ENCODE results near the gene DIS3L2.

The DIS3L2 gene

GRCh38 chr2:232184346-232184745 lies 222.8 kb downstream of the DIS3L2 start:
- no peak for DNase-seq (ENCODE audit: low spot score)

- DNase-seq (ENCODE audit: low spot score): no peak
Measured at GRCh38 chr2:232190796-232191195, 229.3 kb downstream of the DIS3L2 start.

GRCh38 chr2:232195487-232195886 lies 234.0 kb downstream of the DIS3L2 start:
- no peak for DNase-seq (ENCODE audit: low spot score)

- DNase-seq (ENCODE audit: low spot score): no peak
Measured at GRCh38 chr2:232196802-232197201, 235.3 kb downstream of the DIS3L2 start.

GRCh38 chr2:232200195-232200594 lies 238.7 kb downstream of the DIS3L2 start:
- no peak for DNase-seq (ENCODE audit: low spot score)

GRCh38 chr2:232203166-232203891 lies 241.8 kb downstream of the DIS3L2 start:
- no peak for DNase-seq (ENCODE audit: low spot score)

GRCh38 chr2:232203936-232204335 lies 242.4 kb downstream of the DIS3L2 start:
- DNase-seq (ENCODE audit: low spot score): no peak

GRCh38 chr2:232204457-232204931 lies 243.0 kb downstream of the DIS3L2 start:
- DNase-seq (ENCODE audit: low spot score): no peak

GRCh38 chr2:232207174-232207573 lies 245.7 kb downstream of the DIS3L2 start:
- no peak for DNase-seq (ENCODE audit: low spot score)

GRCh38 chr2:232210306-232210705 lies 248.8 kb downstream of the DIS3L2 start:
- no peak for DNase-seq (ENCODE audit: low spot score)

- DNase-seq (ENCODE audit: low spot score): no peak
Measured at GRCh38 chr2:232211743-232212686, 250.5 kb downstream of the DIS3L2 start.

GRCh38 chr2:232213176-232213575 lies 251.7 kb downstream of the DIS3L2 start:
- DNase-seq (ENCODE audit: low spot score): no peak

- DNase-seq (ENCODE audit: low spot score): no peak
Measured at GRCh38 chr2:232214053-232214452, 252.5 kb downstream of the DIS3L2 start.

- DNase-seq (ENCODE audit: low spot score): no peak
Measured at GRCh38 chr2:232216028-232216427, 254.5 kb downstream of the DIS3L2 start.

GRCh38 chr2:232218778-232219495 lies 257.4 kb downstream of the DIS3L2 start:
- no peak for DNase-seq (ENCODE audit: low spot score)

GRCh38 chr2:232219496-232219870 lies 258.0 kb downstream of the DIS3L2 start:
- DNase-seq (ENCODE audit: low spot score): no peak

- DNase-seq (ENCODE audit: low spot score): no peak
Measured at GRCh38 chr2:232219932-232220331, 258.4 kb downstream of the DIS3L2 start.

- DNase-seq (ENCODE audit: low spot score): no peak
Measured at GRCh38 chr2:232225429-232225828, 263.9 kb downstream of the DIS3L2 start.

- no peak for DNase-seq (ENCODE audit: low spot score)
Measured at GRCh38 chr2:232225895-232226294, 264.4 kb downstream of the DIS3L2 start.

- DNase-seq (ENCODE audit: low spot score): no peak
Measured at GRCh38 chr2:232228332-232228731, 266.8 kb downstream of the DIS3L2 start.

- no peak for DNase-seq (ENCODE audit: low spot score)
Measured at GRCh38 chr2:232228971-232229894, 267.7 kb downstream of the DIS3L2 start.

All from hematopoietic multipotent progenitor cell treated with erythropoietin and hydrocortisone succinate and interleukin-3 and kit ligand, for 17 days (in vitro differentiated cells).